GM12865 (cell line): ENCODE results near the gene IL17RD.

Source experiments
- DNase-seq: peaks from one replicate; pipeline ENCODE4 v3.0.0; 2010; ENCODE audit warnings: low read depth
- H3K4me3 ChIP-seq: 2 replicates; pipeline ENCODE4 v1.5.1; 2011; ENCODE audit warnings: mild to moderate bottlenecking, low read depth, low read length, control low read depth
- CTCF ChIP-seq: IDR thresholded peaks from 2 replicates; pipeline ENCODE4 v1.5.1; 2011; ENCODE audit warnings: low read length, control low read depth, low read depth, inconsistent platforms; ENCODE audit not compliant: insufficient read depth; ENCODE audit errors: missing control alignments

The IL17RD gene

GRCh38 chr3:57110214-57110613 is 54.9 kb downstream of the IL17RD start:
- no peak for DNase-seq
- no peak overlapping the region for H3K4me3 ChIP-seq
- no peak for TF ChIP-seq CTCF

GRCh38 chr3:57109437-57110199 is 55.5 kb downstream of the IL17RD start:
- no peak overlapping the region for H3K4me3 ChIP-seq
- DNase-seq, result no peak
- TF ChIP-seq CTCF, result no peak

DNA sequence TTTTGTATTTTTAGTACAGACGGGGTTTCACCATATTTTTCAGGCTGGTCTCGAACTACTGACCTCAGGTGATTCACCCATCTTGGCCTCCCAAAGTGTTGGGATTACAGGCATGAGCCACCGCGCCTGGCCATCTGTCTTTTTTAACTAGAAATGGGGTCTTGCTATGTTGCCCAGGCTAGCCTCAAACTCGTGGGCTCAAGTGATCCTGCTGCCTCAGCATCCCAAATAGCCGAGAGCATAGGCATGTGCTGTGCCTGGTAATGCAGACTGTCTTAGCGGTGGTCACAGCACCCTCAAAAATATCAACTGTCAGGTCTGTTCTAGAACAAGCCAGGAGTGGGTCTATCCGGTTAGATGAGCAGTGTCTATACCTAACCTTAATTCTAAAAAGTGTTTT is 56.5 kb downstream of the IL17RD start:
- no peak for TF ChIP-seq CTCF
- no peak for DNase-seq
- no peak overlapping the region for H3K4me3 ChIP-seq

- no peak for DNase-seq
- no peak for TF ChIP-seq CTCF
Measured at GRCh38 chr3:57105585-57105984, 59.6 kb downstream of the IL17RD start.

GRCh38 chr3:57100046-57100695 is 65.0 kb downstream of the IL17RD start:
- TF ChIP-seq CTCF, result peak; percentile 92
- no peak overlapping the region for H3K4me3 ChIP-seq
- peak; percentile 70 for DNase-seq

More at GRCh38 chr3:57105585-57105984, 59.6 kb downstream of the IL17RD start:
- H3K4me3 ChIP-seq, result no peak overlapping the region

- H3K4me3 ChIP-seq, result no peak overlapping the region
- TF ChIP-seq CTCF, result no peak
- no peak for DNase-seq
Measured at GRCh38 chr3:57098418-57099310, 66.5 kb downstream of the IL17RD start.
